ENCODE measurements around the gene GPC5. TPM values are rescaled to one million over a fixed set of nuclear protein-coding genes. Genes with fewer than 3 reads are reported as not detected.
"Not testable (repeated sequence)": the region's sequence is repeated elsewhere in the genome, so short reads cannot be mapped to it uniquely, and the experiment has no call there.

The GPC5 gene
- total RNA-seq, 8 experiments from 2014 or later, result 0.10 to 4.1 (median 2.3) TPM; not detected in 2

GRCh38 chr13:92661406-92661805, 1263.0 kb downstream of the GPC5 start:
- no peak overlapping the region for H3K4me3 ChIP-seq
- no peak overlapping the region for H3K27ac ChIP-seq
- in situ Hi-C loops (cut with MboI; ENCODE audit: low pct_unique_long_range_greater_than_20kb in 2 of 9, low sequenced_read_pairs in 9 of 9, unreplicated experiment in 9 of 9), result no loop called here
- no peak for ATAC-seq (replicated peaks in 6 of 8)
- peaks cover 0 to 4% of the 10 kb centered on the region in 2 donors for H3K4me1 ChIP-seq (replicated peaks in 1 of 2)
- WGBS, 10 experiments, result 19 to 100% (median 91%) methylated on average over 1 of the region's 1 CpG

DNA sequence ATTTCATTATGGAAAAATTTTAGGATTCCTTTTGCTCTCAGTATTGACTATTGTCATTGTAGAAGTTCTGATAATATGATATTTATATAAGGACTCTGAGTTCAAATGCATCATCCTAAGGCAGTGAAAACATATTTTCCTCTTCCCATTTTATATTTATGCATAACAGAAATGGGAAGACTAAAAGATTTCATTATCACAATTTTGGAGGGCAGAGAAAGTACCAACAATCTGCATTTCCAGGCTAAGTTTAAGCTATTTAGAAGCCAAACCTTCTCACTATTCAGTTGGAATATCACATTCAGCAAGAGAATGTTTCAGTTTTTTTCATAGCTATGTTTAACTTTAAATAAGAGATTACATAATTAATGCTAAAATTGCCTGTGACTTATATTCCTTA, 1269.7 kb downstream of the GPC5 start:
- H3K27ac ChIP-seq, result no peak overlapping the region
- ATAC-seq (replicated peaks in 6 of 8), result no peak
- in situ Hi-C loops (cut with MboI; ENCODE audit: low pct_unique_long_range_greater_than_20kb in 2 of 9, low sequenced_read_pairs in 9 of 9, unreplicated experiment in 9 of 9), result no loop called here

GRCh38 chr13:92670096-92670495, 1271.7 kb downstream of the GPC5 start:
- H3K4me1 ChIP-seq (replicated peaks in 1 of 2), result no peaks in the 10 kb centered on the region
- H3K27ac ChIP-seq, result no peak overlapping the region
- in situ Hi-C loops (cut with MboI; ENCODE audit: low pct_unique_long_range_greater_than_20kb in 2 of 9, low sequenced_read_pairs in 9 of 9, unreplicated experiment in 9 of 9), result no loop called here
- 0 to 100% (median 75%) methylated on average over 1 to 2 of the region's 2 CpGs; no CpG with 5 or more reads in 1 of the 10 experiments for WGBS, 10 experiments
- no peak for ATAC-seq (replicated peaks in 6 of 8)
- H3K4me3 ChIP-seq, result no peak overlapping the region

More for the DNA sequence above, 1269.7 kb downstream of the GPC5 start:
- no peaks in the 10 kb centered on the region for H3K4me1 ChIP-seq (replicated peaks in 1 of 2)
- no peak overlapping the region for H3K4me3 ChIP-seq

DNA sequence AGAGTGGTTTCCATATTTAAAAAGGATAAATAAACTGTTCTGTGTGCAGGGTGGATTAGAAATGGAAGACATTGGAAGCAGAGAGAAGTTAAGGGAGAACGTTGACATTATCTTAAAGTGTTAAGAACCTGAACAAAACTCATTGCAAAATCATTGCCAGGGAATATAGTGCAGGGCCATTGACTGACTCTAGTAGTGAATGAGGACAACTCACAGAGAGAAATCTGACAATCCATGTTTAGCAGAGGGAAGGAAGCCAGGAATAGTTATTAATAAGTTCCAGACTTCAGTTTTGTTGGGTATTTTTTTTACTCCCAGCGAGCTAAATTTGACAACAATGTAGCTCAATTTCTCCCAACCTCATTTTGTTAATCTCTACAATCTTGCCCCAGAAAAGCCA, 1273.4 kb downstream of the GPC5 start:
- H3K4me1 ChIP-seq (replicated peaks in 1 of 2), result no peaks in the 10 kb centered on the region
- no peak for ATAC-seq (replicated peaks in 6 of 8)

DNA sequence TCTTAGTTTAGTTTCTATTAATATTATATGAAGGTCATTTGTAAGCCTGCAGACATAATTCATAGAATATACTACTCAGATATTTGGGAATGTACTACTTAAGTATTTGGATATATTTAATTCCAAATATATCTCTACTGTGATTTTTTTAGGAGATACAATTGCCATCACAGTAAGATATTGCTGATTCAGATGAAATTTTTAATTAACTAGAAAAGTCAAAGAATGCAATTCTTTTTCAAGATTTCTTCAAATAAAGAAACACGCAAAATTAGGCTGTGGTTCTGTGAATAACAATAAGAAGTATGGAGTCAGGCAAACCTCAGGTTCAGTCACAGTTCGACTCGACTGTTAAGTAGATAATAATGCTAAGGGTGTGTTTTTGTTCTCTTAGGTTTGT, 1277.8 kb downstream of the GPC5 start:
- H3K27ac ChIP-seq, result no peak overlapping the region
- peaks cover 0 to 4% of the 10 kb centered on the region in 2 donors for H3K4me1 ChIP-seq (replicated peaks in 1 of 2)
- in situ Hi-C loops (cut with MboI; ENCODE audit: low pct_unique_long_range_greater_than_20kb in 2 of 9, low sequenced_read_pairs in 9 of 9, unreplicated experiment in 9 of 9), result no loop called here
- WGBS, 10 experiments, result 0 to 85% (median 51%) methylated on average over 1 to 3 of the region's 3 CpGs
- ATAC-seq (replicated peaks in 6 of 8), result no peak
- no peak overlapping the region for H3K4me3 ChIP-seq

More for the DNA sequence above, 1273.4 kb downstream of the GPC5 start:
- Histone ChIP-seq H3K4me3 (no peak overlapping the region), H3K27ac (no peak overlapping the region)
- in situ Hi-C loops (cut with MboI; ENCODE audit: low pct_unique_long_range_greater_than_20kb in 2 of 9, low sequenced_read_pairs in 9 of 9, unreplicated experiment in 9 of 9), result no loop called here
- WGBS, 10 experiments, result 0 to 90% (median 75%) methylated on average over 1 to 2 of the region's 2 CpGs

GRCh38 chr13:92677571-92677970, 1279.2 kb downstream of the GPC5 start:
- in situ Hi-C loops (cut with MboI; ENCODE audit: low pct_unique_long_range_greater_than_20kb in 2 of 9, low sequenced_read_pairs in 9 of 9, unreplicated experiment in 9 of 9), result no loop called here
- H3K4me3 ChIP-seq, result no peak overlapping the region
- ATAC-seq (replicated peaks in 6 of 8), result no peak
- peaks cover 0 to 4% of the 10 kb centered on the region in 2 donors for H3K4me1 ChIP-seq (replicated peaks in 1 of 2)
- H3K27ac ChIP-seq, result no peak overlapping the region
- WGBS, 10 experiments, result 0 to 89% (median 50%) methylated on average over 1 to 4 of the region's 4 CpGs; no CpG with 5 or more reads in 4 of the 10 experiments

DNA sequence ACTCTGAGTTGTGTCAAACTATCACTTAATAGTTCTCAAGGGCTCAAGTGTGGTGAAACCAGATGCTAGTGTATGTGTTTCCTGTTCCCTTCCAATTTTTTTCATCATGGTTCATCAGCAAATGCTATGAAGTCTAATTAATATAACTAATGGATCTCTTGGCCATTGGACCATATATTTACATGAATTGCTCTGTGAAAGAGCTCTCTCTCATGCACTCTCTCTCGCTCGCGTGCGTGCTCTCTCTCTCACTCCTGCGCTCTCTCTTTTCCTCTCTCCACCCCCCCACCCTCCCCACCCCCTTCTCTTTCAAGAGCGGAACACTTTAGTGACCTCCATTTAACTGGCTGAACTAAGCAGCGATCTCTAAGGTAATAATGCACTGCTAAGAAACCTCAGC, 1281.2 kb downstream of the GPC5 start:
- H3K4me3 ChIP-seq, result no peak overlapping the region
- WGBS, 10 experiments, result 5 to 100% (median 93%) methylated on average over 2 to 5 of the region's 7 CpGs; no CpG with 5 or more reads in 4 of the 10 experiments
- peak in 2 of 8 experiments; percentile 52 to 70 for ATAC-seq (replicated peaks in 6 of 8)
- no peak overlapping the region for H3K27ac ChIP-seq
- in situ Hi-C loops (cut with MboI; ENCODE audit: low pct_unique_long_range_greater_than_20kb in 2 of 9, low sequenced_read_pairs in 9 of 9, unreplicated experiment in 9 of 9), result no loop called here
- H3K4me1 ChIP-seq (replicated peaks in 1 of 2), result peaks cover 0 to 4% of the 10 kb centered on the region in 2 donors

GRCh38 chr13:92681239-92681638, 1282.8 kb downstream of the GPC5 start:
- H3K4me1 ChIP-seq (replicated peaks in 1 of 2), result peaks cover 0 to 4% of the 10 kb centered on the region in 2 donors
- no peak overlapping the region for H3K27ac ChIP-seq
- WGBS, 10 experiments, result 13 to 95% (median 79%) methylated on average over 1 to 4 of the region's 4 CpGs; no CpG with 5 or more reads in 1 of the 10 experiments
- in situ Hi-C loops (cut with MboI; ENCODE audit: low pct_unique_long_range_greater_than_20kb in 2 of 9, low sequenced_read_pairs in 9 of 9, unreplicated experiment in 9 of 9), result no loop called here
- ATAC-seq (replicated peaks in 6 of 8), result no peak
- no peak overlapping the region for H3K4me3 ChIP-seq

GRCh38 chr13:92682832-92683517, 1284.6 kb downstream of the GPC5 start:
- ATAC-seq (replicated peaks in 6 of 8), result no peak
- Histone ChIP-seq H3K4me3 (no peak overlapping the region), H3K27ac (no peak overlapping the region), H3K4me1 (replicated peaks in 1 of 2) (peaks cover 0 to 4% of the 10 kb centered on the region in 2 donors)
- in situ Hi-C loops (cut with MboI; ENCODE audit: low pct_unique_long_range_greater_than_20kb in 2 of 9, low sequenced_read_pairs in 9 of 9, unreplicated experiment in 9 of 9), result no loop called here
- WGBS, 10 experiments, result 6 to 100% (median 53%) methylated on average over 2 to 5 of the region's 5 CpGs; no CpG with 5 or more reads in 1 of the 10 experiments

DNA sequence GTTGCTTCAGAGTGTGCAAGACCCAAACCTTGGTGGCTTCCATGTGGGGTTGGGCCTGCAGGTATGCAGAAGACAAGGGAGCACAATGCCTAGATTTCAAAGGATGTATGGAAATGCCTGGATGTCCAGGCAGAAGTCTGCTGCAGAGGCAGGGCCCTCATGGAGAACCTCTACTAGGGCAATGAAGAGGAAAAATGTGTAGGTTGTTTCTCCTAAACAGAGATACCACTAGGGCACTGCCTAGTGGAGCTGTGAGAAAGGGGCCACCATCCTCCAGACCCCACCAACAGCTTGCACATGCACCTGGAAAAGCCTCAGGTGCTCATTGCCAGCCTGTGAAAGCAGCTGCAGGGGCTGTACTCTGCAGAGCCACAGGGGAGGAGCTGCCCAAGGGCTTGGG, 1295.6 kb downstream of the GPC5 start:
- in situ Hi-C loops (cut with MboI; ENCODE audit: low pct_unique_long_range_greater_than_20kb in 2 of 9, low sequenced_read_pairs in 9 of 9, unreplicated experiment in 9 of 9), result no loop called here
- ATAC-seq (replicated peaks in 6 of 8), result no peak
- no peak overlapping the region for H3K27ac ChIP-seq
- no peak overlapping the region for H3K4me3 ChIP-seq
- H3K4me1 ChIP-seq (replicated peaks in 1 of 2), result no peaks in the 10 kb centered on the region

DNA sequence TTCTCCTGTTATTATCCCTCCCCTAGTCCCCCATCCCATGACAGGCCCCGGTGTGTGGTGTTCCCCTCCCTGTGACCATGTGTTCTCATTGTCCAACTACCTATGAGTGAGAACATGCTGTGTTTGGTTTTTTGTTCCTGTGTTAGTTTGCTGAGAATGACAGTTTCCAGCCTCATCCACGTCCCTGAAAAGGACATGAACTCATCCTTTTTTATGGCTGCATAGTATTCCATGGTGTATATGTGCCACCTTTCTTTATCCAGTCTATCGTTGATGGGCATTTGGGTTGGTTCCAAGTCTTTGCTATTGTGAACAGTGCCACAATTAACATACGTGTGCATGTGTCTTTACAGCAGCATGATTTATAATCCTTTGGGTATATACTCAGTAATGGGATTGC, 1297.4 kb downstream of the GPC5 start:
- in situ Hi-C loops (cut with MboI; ENCODE audit: low pct_unique_long_range_greater_than_20kb in 2 of 9, low sequenced_read_pairs in 9 of 9, unreplicated experiment in 9 of 9), result not testable (repeated sequence)

GRCh38 chr13:92716749-92717148, 1318.3 kb downstream of the GPC5 start:
- in situ Hi-C loops (cut with MboI; ENCODE audit: low pct_unique_long_range_greater_than_20kb in 2 of 9, low sequenced_read_pairs in 9 of 9, unreplicated experiment in 9 of 9), result no loop called here
- H3K4me1 ChIP-seq (replicated peaks in 1 of 2), result no peaks in the 10 kb centered on the region
- H3K4me3 ChIP-seq, result no peak overlapping the region
- ATAC-seq (replicated peaks in 6 of 8), result no peak
- no peak overlapping the region for H3K27ac ChIP-seq
- 9 to 82% (median 52%) methylated on average over 2 to 6 of the region's 6 CpGs; no CpG with 5 or more reads in 2 of the 10 experiments for WGBS, 10 experiments

More for the DNA sequence above, 1297.4 kb downstream of the GPC5 start:
- H3K4me3 ChIP-seq; H3K27ac ChIP-seq; ATAC-seq (replicated peaks in 6 of 8); H3K4me1 ChIP-seq (replicated peaks in 1 of 2): not testable (repeated sequence)
- 14 to 94% (median 50%) methylated on average over 2 to 3 of the region's 4 CpGs; no CpG with 5 or more reads in 1 of the 10 experiments for WGBS, 10 experiments

GRCh38 chr13:92717857-92718256, 1319.4 kb downstream of the GPC5 start:
- H3K4me1 ChIP-seq (replicated peaks in 1 of 2), result no peaks in the 10 kb centered on the region
- no peak overlapping the region for H3K27ac ChIP-seq
- ATAC-seq (replicated peaks in 6 of 8), result no peak
- H3K4me3 ChIP-seq, result no peak overlapping the region
- in situ Hi-C loops (cut with MboI; ENCODE audit: low pct_unique_long_range_greater_than_20kb in 2 of 9, low sequenced_read_pairs in 9 of 9, unreplicated experiment in 9 of 9), result no loop called here
- WGBS, 10 experiments, result 11 to 100% (median 85%) methylated on average over 1 to 2 of the region's 2 CpGs; no CpG with 5 or more reads in 1 of the 10 experiments

GRCh38 chr13:92719868-92720267, 1321.4 kb downstream of the GPC5 start:
- Histone ChIP-seq H3K27ac (no peak overlapping the region), H3K4me1 (replicated peaks in 1 of 2) (no peaks in the 10 kb centered on the region), H3K4me3 (no peak overlapping the region)
- no peak for ATAC-seq (replicated peaks in 6 of 8)
- in situ Hi-C loops (cut with MboI; ENCODE audit: low pct_unique_long_range_greater_than_20kb in 2 of 9, low sequenced_read_pairs in 9 of 9, unreplicated experiment in 9 of 9), result no loop called here

All from motor neuron (in vitro differentiated cells).